HEK293 (cell line): ENCODE data around the gene ACSS2.

ENCODE experiments used
- ATF2 ChIP-seq: fragments of 450-650 bp; formaldehyde crosslinking; IDR thresholded peaks from 2 replicates; pipeline ENCODE4 v1.5.1; 2016; ENCODE audit warnings: missing biosample characterization, missing genetic modification characterization, low read depth
- CTCF ChIP-seq: fragments of 450-650 bp; formaldehyde crosslinking; IDR thresholded peaks from 2 replicates; pipeline ENCODE4 v1.5.1; 2016; ENCODE audit warnings: missing biosample characterization, missing genetic modification characterization
- PRDM10 ChIP-seq: fragments of 450-650 bp; formaldehyde crosslinking; IDR thresholded peaks from 2 replicates; pipeline ENCODE4 v1.5.1; 2016; ENCODE audit warnings: missing biosample characterization, missing genetic modification characterization
- REST ChIP-seq: fragments of 450-650 bp; formaldehyde crosslinking; IDR thresholded peaks from 2 replicates; pipeline ENCODE4 v1.5.1; 2016; ENCODE audit warnings: missing biosample characterization, missing genetic modification characterization
- SP2 ChIP-seq: fragments of 450-650 bp; formaldehyde crosslinking; IDR thresholded peaks from 2 replicates; pipeline ENCODE4 v1.5.1; 2016; ENCODE audit warnings: missing biosample characterization, missing genetic modification characterization
- ZNF148 ChIP-seq: fragments of 450-650 bp; formaldehyde crosslinking; IDR thresholded peaks from 2 replicates; pipeline ENCODE4 v1.5.0; 2017; ENCODE audit warnings: missing biosample characterization, missing genetic modification characterization, borderline replicate concordance
- ZNF639 ChIP-seq: fragments of 450-650 bp; formaldehyde crosslinking; IDR thresholded peaks from 2 replicates; pipeline ENCODE4 v1.5.1; 2016; ENCODE audit warnings: missing biosample characterization, missing genetic modification characterization

GRCh38 chr20:34925981-34926380, 49.6 kb downstream of the ACSS2 start:
- TF ChIP-seq CTCF (tag by site-specific recombination): no peak
- TF ChIP-seq ATF2 (tag by site-specific recombination): no peak
- TF ChIP-seq PRDM10 (tag by site-specific recombination): no peak
- TF ChIP-seq REST (tag by site-specific recombination): no peak
- TF ChIP-seq ZNF639 (tag by site-specific recombination): no peak
- TF ChIP-seq SP2 (tag by site-specific recombination): no peak
- TF ChIP-seq ZNF148 (tag by site-specific recombination): no peak
